Activated CD4-positive, alpha-beta T cell treated with anti-CD3 and anti-CD28 coated beads, Interleukin-2, amount 10 ng/mL, durations not matched to agents 7 days and 5 days (primary cell): ENCODE data around the gene PDE8A. TPM values are rescaled to one million over a fixed set of nuclear protein-coding genes. Genes with fewer than 3 reads are reported as not detected.
A peak's percentile ranks its signal among the peaks of the same experiment; 100 is the strongest.

Experiments used
- CTCF ChIA-PET: fragments of 350-600 bp; sonication (Branson Sonifier 250); formaldehyde crosslinking; loops from one replicate; lab custom pipeline; 2021; ENCODE audit warnings: antibody characterized with exemption; lab: Charles Lee
- POLR2A ChIA-PET: fragments of 350-600 bp; sonication (Branson Sonifier 250); formaldehyde crosslinking; loops from one replicate; lab custom pipeline; 2021; ENCODE audit warnings: antibody characterized with exemption; lab: Charles Lee
- DNase-seq: peaks from one replicate; pipeline ENCODE4 v3.0.0-alpha.2; 2020
- H3K27ac Mint-ChIP-seq: one replicate; pipeline ENCODE4 v1.8.0; 2021; ENCODE audit warnings: mild to moderate bottlenecking, moderate library complexity, mixed read lengths
- H3K27me3 Mint-ChIP-seq: one replicate; pipeline ENCODE4 v1.8.0; 2021; ENCODE audit warnings: mixed read lengths
- H3K36me3 Mint-ChIP-seq: one replicate; pipeline ENCODE4 v1.8.0; 2021; ENCODE audit warnings: low read depth, mixed read lengths
- H3K4me1 Mint-ChIP-seq: one replicate; pipeline ENCODE4 v1.8.0; 2021; ENCODE audit warnings: mixed read lengths
- H3K4me3 Mint-ChIP-seq: one replicate; pipeline ENCODE4 v1.8.0; 2021; ENCODE audit warnings: mild to moderate bottlenecking, moderate library complexity, mixed read lengths
- H3K9me3 Mint-ChIP-seq: one replicate; pipeline ENCODE4 v1.8.0; 2021; ENCODE audit warnings: mixed read lengths
- total RNA-seq, 2 experiments: library from RNA; stranded (reverse); gene quantifications; one replicate each; pipeline ENCODE4 v1.2.3, GENCODE V29; 2021

PDE8A gene
- total RNA-seq, 2 experiments from 2014 or later: 17.0 to 18.2 TPM

- CTCF ChIA-PET: interaction anchor here (0.7 to 0.9 kb wide), 2 partner anchors 16 to 33 kb away, joined by 3 to 4 read pairs; no protein-coding TSS in a partner anchor
- no peak overlapping the region for H3K27ac Mint-ChIP-seq
- H3K4me1 Mint-ChIP-seq: peaks cover 33% of the 10 kb centered on the region
- no peaks in the 10 kb centered on the region for H3K36me3 Mint-ChIP-seq
- DNase-seq: no peak
- no peak overlapping the region for H3K4me3 Mint-ChIP-seq
- POLR2A ChIA-PET: no interaction called here
- H3K9me3 Mint-ChIP-seq: no peaks in the 10 kb centered on the region
- H3K27me3 Mint-ChIP-seq: no peaks in the 10 kb centered on the region
Measured at GRCh38 chr15:85024509-85025336, 43.1 kb downstream of the PDE8A start.

- Mint-ChIP-seq H3K27ac (no peak overlapping the region), H3K27me3 (no peaks in the 10 kb centered on the region), H3K9me3 (no peaks in the 10 kb centered on the region), H3K36me3 (no peaks in the 10 kb centered on the region), H3K4me3 (no peak overlapping the region), H3K4me1 (peaks cover 43% of the 10 kb centered on the region)
- ChIA-PET CTCF (no interaction called here), POLR2A (no interaction called here)
- no peak for DNase-seq
Measured at GRCh38 chr15:85025516-85026251, 44.0 kb downstream of the PDE8A start.

DNA sequence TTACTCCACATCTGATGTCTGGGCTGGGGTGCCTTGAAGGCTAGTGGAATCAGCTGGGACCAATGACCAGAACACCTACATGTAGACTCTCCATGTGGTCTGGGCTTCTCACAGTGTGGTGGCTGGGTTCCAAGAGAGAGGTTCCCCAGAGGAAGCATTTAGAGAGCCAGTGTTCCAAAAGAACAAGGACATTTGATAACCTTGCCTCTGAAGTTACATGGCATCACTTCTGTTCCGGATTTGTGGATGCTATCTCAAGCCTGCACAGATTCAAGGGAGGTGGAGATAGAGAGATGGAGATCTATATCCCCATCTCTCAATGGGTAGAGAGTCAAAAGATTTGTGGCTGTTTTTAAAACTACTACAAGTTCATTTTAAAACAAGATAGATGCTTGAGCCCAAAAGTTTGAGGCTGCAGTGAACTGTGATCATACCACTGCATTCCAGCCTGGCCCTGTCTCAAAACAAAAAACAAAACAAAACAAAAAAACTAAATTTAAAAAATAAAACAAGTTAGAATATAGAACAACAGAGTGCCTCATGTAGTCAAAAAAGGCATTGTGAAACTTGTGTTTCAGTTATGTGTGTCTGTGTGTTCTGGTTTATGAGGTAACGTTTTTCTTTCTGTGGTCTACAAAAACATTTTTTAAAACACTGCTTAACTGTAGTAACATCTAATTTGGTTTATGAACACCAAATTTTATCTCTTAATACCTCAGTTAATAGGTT lies 44.8 kb downstream of the PDE8A start:
- Mint-ChIP-seq H3K36me3 (no peaks in the 10 kb centered on the region), H3K27me3 (no peaks in the 10 kb centered on the region), H3K27ac (no peak overlapping the region), H3K9me3 (no peaks in the 10 kb centered on the region), H3K4me3 (no peak overlapping the region), H3K4me1 (peaks cover 48% of the 10 kb centered on the region)
- ChIA-PET CTCF (no interaction called here), POLR2A (no interaction called here)
- DNase-seq: no peak

DNA sequence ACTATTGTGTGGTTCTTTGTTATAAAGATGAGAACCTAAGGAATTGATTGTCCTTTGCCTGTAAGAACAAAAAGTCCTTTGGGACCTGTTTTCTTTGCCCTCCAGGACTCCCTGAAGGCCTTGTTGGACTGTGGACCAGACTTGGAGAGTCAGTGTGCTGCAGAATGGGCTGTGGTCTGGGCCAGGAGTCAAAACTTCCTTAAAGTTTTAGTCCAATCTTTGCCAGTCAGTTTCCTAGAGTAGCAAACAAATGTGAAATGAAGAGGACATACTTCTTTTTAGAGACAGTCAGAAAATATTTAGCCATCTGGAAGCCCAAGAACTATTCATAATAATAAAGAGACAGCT lies 45.4 kb downstream of the PDE8A start:
- no peak overlapping the region for H3K4me3 Mint-ChIP-seq
- CTCF ChIA-PET: no interaction called here

GRCh38 chr15:85027421-85027820 lies 45.8 kb downstream of the PDE8A start:
- Mint-ChIP-seq H3K4me3 (no peak overlapping the region), H3K36me3 (no peaks in the 10 kb centered on the region), H3K27me3 (no peaks in the 10 kb centered on the region), H3K9me3 (no peaks in the 10 kb centered on the region), H3K27ac (no peak overlapping the region), H3K4me1 (peaks cover 55% of the 10 kb centered on the region)
- ChIA-PET POLR2A (no interaction called here), CTCF (no interaction called here)
- DNase-seq: no peak

More for the DNA sequence above, 45.4 kb downstream of the PDE8A start:
- no peak overlapping the region for H3K27ac Mint-ChIP-seq
- no peaks in the 10 kb centered on the region for H3K36me3 Mint-ChIP-seq
- no peaks in the 10 kb centered on the region for H3K9me3 Mint-ChIP-seq
- peaks cover 53% of the 10 kb centered on the region for H3K4me1 Mint-ChIP-seq
- POLR2A ChIA-PET: no interaction called here
- H3K27me3 Mint-ChIP-seq: no peaks in the 10 kb centered on the region
- no peak for DNase-seq

DNA sequence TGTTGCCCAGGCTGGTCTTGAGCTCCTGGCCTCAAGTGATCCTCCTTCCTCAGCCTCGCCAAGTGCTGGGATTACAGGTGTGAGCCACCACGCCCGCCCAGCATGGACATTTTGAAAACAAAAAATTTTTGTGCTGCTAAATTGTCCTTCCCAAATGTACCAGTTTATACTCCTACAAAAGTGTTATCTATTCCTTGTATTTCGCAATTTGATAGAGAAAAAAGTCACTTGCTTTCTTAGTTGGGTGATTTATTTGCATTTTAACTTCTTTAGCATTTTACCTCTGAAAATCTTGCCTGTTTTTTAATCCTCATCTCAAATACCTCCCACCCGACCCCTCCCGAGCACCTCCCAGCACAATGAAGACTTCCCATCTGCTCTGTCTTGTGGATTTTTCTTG lies 46.8 kb downstream of the PDE8A start:
- H3K27ac Mint-ChIP-seq: no peak overlapping the region
- no peak overlapping the region for H3K4me3 Mint-ChIP-seq
- ChIA-PET POLR2A (no interaction called here), CTCF (no interaction called here)
- no peak for DNase-seq
- no peaks in the 10 kb centered on the region for H3K9me3 Mint-ChIP-seq
- peaks cover 55% of the 10 kb centered on the region for H3K4me1 Mint-ChIP-seq
- H3K36me3 Mint-ChIP-seq: no peaks in the 10 kb centered on the region
- no peaks in the 10 kb centered on the region for H3K27me3 Mint-ChIP-seq

DNA sequence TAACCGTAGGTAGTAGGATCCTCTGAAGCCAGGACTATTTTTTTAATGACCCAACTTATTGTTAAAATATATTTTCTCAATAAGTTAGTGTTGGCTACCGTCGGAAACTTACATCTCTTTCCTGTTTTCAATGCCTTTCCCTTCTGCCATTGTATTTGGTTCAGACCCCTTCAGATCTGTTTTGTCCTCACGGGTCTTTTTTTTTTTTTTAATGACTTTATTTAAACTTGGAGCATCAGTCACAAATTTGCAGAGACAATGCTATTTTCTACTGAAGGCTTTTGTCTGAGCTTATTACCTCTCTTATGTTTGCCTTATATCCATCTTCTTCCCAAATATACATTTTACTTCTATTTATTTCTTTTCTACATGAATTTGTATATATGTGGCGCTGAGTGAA lies 47.6 kb downstream of the PDE8A start:
- Mint-ChIP-seq H3K4me1 (peaks cover 52% of the 10 kb centered on the region), H3K36me3 (no peaks in the 10 kb centered on the region), H3K27ac (no peak overlapping the region), H3K9me3 (no peaks in the 10 kb centered on the region), H3K27me3 (no peaks in the 10 kb centered on the region), H3K4me3 (no peak overlapping the region)
- no peak for DNase-seq
- ChIA-PET CTCF (interaction anchor here (1.5 kb wide), 1 partner anchor 9 kb away, joined by 4 read pairs; no protein-coding TSS in a partner anchor), POLR2A (no interaction called here)

GRCh38 chr15:85030301-85030929 lies 48.8 kb downstream of the PDE8A start:
- peaks cover 47% of the 10 kb centered on the region for H3K4me1 Mint-ChIP-seq
- no peaks in the 10 kb centered on the region for H3K9me3 Mint-ChIP-seq
- H3K36me3 Mint-ChIP-seq: no peaks in the 10 kb centered on the region
- no peaks in the 10 kb centered on the region for H3K27me3 Mint-ChIP-seq
- H3K4me3 Mint-ChIP-seq: no peak overlapping the region
- POLR2A ChIA-PET: no interaction called here
- peak overlapping the region; percentile 37 for H3K27ac Mint-ChIP-seq
- CTCF ChIA-PET: interaction anchor here (1.3 to 2.1 kb wide), 5 partner anchors 8 to 375 kb away, joined by 3 to 10 read pairs (median 4); no protein-coding TSS in a partner anchor
- DNase-seq: no peak

DNA sequence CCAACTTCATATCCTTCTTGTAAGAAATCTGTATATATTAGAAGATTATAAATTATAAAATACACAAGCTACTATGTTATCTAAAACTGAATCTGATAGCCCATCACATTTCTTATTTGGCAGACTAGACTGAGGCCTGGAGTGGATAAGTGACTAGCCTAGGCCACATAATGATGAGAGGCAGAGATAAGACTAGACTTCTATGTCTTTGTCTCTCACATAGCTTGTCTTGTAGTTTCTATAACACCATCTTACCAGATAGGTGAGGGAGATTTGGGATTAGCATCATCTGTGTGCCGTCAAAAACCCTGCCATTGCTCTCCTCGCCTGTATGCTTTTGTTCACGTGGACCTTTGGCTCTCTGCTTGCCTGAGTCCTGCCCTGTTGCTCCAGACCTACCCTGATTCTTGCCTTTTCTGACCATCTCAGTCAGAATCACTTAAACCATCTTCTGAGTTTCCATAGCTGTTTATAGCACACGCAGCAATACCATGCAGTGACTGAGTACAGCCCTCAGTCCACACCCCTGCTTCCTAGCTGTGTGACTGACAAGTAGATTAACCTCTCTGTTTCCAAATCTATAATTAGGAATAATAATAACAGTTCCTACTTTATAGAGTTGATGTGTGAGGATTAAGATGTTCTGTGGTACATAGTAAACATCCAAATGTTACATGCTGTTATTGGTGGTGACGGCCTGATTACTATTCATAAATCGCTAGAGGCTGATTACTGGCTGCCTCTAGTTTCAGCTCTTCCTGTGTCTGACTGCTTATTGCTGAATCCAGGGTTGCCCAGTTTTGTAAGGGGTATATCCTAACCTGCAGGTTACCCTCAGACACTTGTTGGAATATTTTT lies 49.7 kb downstream of the PDE8A start:
- CTCF ChIA-PET: interaction anchor here (1.4 to 2.1 kb wide), 3 partner anchors 9 to 43 kb away, joined by 3 to 10 read pairs (median 7); no protein-coding TSS in a partner anchor

GRCh38 chr15:85031944-85032558 lies 50.4 kb downstream of the PDE8A start:
- Mint-ChIP-seq H3K36me3 (no peaks in the 10 kb centered on the region), H3K9me3 (no peaks in the 10 kb centered on the region), H3K27ac (no peak overlapping the region), H3K27me3 (no peaks in the 10 kb centered on the region), H3K4me1 (peaks cover 35% of the 10 kb centered on the region), H3K4me3 (no peak overlapping the region)
- ChIA-PET CTCF (interaction anchor here (2.0 to 2.1 kb wide), 2 partner anchors 11 to 44 kb away, joined by 7 to 10 read pairs; no protein-coding TSS in a partner anchor), POLR2A (no interaction called here)
- no peak for DNase-seq

More for the DNA sequence above, 49.7 kb downstream of the PDE8A start:
- Mint-ChIP-seq H3K36me3 (no peaks in the 10 kb centered on the region), H3K9me3 (no peaks in the 10 kb centered on the region), H3K27ac (no peak overlapping the region), H3K4me1 (peaks cover 41% of the 10 kb centered on the region), H3K4me3 (no peak overlapping the region), H3K27me3 (no peaks in the 10 kb centered on the region)
- POLR2A ChIA-PET: no interaction called here
- DNase-seq: no peak

GRCh38 chr15:85033148-85033547 lies 51.5 kb downstream of the PDE8A start:
- peaks cover 32% of the 10 kb centered on the region for H3K4me1 Mint-ChIP-seq
- POLR2A ChIA-PET: no interaction called here
- H3K27ac Mint-ChIP-seq: no peak overlapping the region
- DNase-seq: no peak
- no peaks in the 10 kb centered on the region for H3K9me3 Mint-ChIP-seq
- no peaks in the 10 kb centered on the region for H3K27me3 Mint-ChIP-seq
- CTCF ChIA-PET: interaction anchor here (0.6 kb wide), 1 partner anchor 11 kb away, joined by 3 read pairs; no protein-coding TSS in a partner anchor
- H3K4me3 Mint-ChIP-seq: no peak overlapping the region
- H3K36me3 Mint-ChIP-seq: no peaks in the 10 kb centered on the region
